Measurements from ENCODE around the gene ZNRF3.

ZNRF3 gene

GRCh38 chr22:28956506-28956905 is 73.1 kb downstream of the ZNRF3 start:
- peak in 1 of 2 donors; percentile 0 for DNase-seq

DNA sequence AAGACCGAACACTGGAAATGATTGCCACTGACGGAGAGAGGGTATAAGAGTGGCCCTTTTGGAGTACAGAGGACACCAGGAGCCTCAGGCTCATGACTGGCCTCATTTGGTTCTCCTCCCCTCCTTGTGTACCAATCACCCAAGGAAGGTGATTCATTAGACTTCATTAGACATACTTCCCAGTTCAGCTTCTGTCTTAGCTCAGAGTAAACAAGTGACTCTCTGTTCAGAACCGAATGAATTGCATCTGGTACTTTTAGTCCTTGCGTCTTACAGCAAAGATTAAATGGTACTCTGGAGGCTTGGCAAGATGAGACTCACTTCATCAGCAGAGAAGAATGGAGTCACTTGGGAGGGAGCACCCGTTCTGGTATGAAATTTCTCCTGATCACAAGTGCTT is 75.2 kb downstream of the ZNRF3 start:
- no peak for DNase-seq

- no peak for DNase-seq
Measured at GRCh38 chr22:28962042-28962554, 78.7 kb downstream of the ZNRF3 start.

DNA sequence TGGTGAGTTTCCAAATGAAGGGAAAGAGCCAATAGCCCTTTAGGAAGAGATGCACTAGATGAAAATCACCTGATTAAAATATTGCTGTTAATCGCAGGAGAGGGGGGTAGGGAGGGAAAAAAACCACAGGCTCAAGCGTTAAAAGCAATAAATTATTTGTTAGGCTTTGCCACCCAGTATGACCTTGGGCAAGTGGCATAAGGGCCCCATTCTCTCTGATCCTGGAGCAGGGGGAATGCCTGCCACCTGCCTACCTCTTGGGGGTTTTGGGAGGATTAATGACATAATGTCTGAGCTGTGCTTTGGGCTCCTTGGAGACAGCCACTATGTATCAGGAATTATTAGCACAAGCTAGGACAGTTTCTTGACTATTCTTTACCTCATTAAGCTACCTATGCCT is 80.0 kb downstream of the ZNRF3 start:
- DNase-seq, result no peak

- no peak for DNase-seq
Measured at GRCh38 chr22:28967163-28967665, 83.8 kb downstream of the ZNRF3 start.

- no peak for DNase-seq
Measured at GRCh38 chr22:28967969-28968368, 84.6 kb downstream of the ZNRF3 start.

- no peak for DNase-seq
Measured at GRCh38 chr22:28969401-28970168, 86.2 kb downstream of the ZNRF3 start.

- DNase-seq, result no peak
Measured at GRCh38 chr22:28973352-28973751, 90.0 kb downstream of the ZNRF3 start.

DNA sequence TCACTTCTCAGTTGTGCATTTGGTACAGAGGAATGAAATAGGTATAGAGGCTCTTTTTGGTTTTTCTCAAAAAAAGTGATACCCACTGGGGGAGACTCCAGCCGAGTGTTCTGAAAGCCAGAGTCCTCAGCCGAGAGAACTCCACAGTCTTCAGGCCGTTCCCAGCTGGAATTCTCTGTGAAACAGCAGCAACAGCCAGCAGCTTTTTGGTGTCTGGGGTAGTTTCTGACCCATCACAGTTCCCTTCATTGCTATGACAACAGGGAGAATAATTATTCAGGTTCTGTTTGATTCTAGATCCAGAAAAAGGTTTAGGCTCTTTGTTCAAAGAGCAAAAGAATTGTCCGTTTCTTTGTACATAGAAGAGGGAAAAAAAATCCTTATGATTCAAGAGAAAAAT is 93.7 kb downstream of the ZNRF3 start:
- DNase-seq, result no peak

DNA sequence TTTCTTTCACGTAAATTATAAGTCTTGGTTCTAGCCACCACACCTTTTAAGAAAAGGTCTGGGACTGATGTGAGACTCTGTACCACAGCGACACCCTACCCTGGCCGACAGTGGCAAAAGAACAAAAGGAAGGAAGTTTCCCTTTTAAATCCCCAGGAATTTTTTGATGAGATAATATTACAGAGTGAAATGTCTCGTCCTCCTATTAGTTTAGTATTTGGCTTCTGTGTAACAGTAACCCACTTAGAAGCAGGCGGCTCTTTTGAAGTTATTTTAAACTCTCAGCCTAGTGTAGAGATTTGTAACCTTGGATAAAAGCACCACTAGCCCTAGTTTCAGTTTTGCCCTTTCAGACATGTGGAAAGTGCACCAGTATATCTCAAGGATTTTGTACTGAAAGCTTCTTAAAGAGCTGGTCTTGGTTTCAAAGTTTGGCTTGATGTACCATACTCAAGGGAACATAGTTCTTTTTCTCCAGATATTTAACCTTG is 94.2 kb downstream of the ZNRF3 start:
- DNase-seq, result no peak

- DNase-seq, result no peak
Measured at GRCh38 chr22:28978158-28978557, 94.8 kb downstream of the ZNRF3 start.

GRCh38 chr22:28978863-28979796 is 95.8 kb downstream of the ZNRF3 start:
- no peak for DNase-seq

GRCh38 chr22:28980326-28980725 is 97.0 kb downstream of the ZNRF3 start:
- DNase-seq, result no peak

GRCh38 chr22:28981818-28982499 is 98.6 kb downstream of the ZNRF3 start:
- no peak for DNase-seq

- DNase-seq, result no peak
Measured at GRCh38 chr22:28983190-28983589, 99.8 kb downstream of the ZNRF3 start.

- DNase-seq, result no peak
Measured at GRCh38 chr22:28983788-28984441, 100.5 kb downstream of the ZNRF3 start.

GRCh38 chr22:28984482-28985158 is 101.2 kb downstream of the ZNRF3 start:
- DNase-seq, result no peak

DNA sequence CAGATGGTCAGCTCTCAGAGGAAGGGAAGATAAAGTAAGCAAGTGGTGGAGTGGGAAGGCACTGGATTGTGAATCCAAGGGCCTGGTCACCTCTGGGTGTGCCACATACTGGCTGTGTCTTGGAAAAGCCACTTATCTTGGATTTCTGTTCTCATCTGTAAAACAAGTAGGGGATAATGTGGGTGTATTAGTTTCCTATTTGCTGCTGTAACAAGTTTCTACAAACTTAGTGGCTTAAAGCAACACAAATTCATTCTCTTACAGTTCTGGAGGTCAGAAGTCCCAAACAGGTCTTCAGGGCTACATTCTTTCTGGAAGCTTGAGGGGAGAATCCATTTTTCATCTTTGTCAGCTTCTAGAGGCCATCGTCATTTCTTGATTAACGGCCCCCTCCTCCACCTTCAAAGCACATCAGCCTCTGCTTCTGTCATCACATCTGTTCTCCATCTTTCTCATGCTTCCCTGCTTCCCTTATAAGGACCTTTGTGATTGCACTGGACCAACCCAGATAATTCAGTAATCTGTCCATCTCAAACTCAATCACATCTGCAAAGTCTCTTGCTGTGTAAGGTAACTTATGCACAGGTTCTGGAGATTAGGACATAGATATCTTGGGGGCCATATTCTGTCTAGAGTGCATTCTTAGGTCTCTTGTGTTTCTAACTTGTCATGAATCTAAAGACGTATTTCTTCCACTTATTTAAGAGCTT is 102.4 kb downstream of the ZNRF3 start:
- no peak for DNase-seq

- DNase-seq, result no peak
Measured at GRCh38 chr22:28986366-28986765, 103.0 kb downstream of the ZNRF3 start.

DNA sequence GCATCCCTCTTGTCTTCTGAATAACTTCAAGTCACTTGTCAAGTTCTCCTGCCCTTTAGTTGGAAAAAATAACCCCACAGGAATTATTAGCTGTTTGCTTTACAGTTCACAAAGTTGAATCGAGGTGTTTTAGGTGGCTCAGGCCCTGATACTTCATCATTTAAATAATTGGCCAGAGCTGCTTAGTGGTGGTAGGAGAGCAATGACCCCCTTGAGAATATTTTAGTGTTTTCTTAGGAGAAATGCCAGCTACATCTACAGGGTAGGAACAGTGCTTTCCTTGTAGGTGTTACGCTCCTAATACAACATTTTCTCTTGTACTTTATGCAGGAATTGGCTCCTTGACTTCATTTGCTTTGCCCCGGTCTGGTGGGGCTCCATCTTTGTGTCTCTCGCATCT is 105.1 kb downstream of the ZNRF3 start:
- DNase-seq, result no peak

DNA sequence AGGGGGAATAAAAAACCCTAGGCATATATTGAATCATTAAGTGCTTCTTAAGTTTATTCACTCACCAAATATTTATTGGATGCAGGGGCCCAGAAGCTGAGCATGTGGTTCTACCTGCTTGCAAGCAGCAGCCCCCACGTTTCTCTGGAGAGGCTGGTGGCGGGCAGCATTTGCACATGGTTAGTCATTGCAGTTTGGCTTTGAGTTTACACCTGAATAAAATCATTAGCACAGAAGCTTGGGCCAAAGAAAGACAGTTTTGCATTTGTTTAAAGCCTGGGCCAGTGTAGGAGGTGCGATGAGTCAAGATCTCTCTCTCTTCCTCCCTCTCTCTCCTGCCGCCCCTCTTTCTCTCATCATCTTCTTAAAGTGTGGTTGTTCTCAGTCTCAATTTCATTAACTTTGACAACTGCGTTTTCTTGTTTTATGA is 105.7 kb downstream of the ZNRF3 start:
- no peak for DNase-seq

All from CD4-positive, alpha-beta T cell treated with Interferon alpha-2 for 1 hour (primary cell).